ACHN (cell line): ENCODE results near the gene UMPS.
A peak's percentile ranks its signal among the peaks of the same experiment; 100 is the strongest.
"Not testable (repeated sequence)": the region's sequence is repeated elsewhere in the genome, so short reads cannot be mapped to it uniquely, and the experiment has no call there.

Source experiments
- DNase-seq: peaks from one replicate; pipeline ENCODE4 v3.0.0-alpha.2; 2015
- in situ Hi-C: cut with HindIII; loops from 2 replicates; pipeline ENCODE4 v1.10.0; 2017; ENCODE audit warnings: low sequenced_read_pairs, low pct_ligation_motif_present, low pct_unique_long_range_greater_than_20kb

Gene UMPS

DNA sequence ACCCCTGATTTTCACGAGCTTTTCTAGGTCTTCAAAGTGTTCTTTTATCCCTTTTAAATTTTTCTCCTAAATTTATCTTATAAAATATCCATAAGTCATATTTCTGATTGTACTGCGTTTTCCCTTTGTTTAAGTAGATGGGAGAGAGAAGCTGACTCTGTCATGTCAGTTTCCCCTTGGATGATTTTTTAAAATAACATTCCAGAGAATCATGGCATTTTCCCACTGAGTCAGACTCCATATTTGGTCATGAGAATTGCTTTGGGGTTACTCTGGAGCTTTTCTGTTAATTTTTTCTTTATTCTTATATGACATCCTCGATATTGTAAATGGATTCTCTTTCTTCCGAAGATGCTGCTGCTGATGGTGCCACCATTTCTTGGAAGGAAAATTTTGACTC, 28.6 kb upstream of the UMPS start:
- DNase-seq: peak; percentile 58
- in situ Hi-C loops: no loop called here

DNA sequence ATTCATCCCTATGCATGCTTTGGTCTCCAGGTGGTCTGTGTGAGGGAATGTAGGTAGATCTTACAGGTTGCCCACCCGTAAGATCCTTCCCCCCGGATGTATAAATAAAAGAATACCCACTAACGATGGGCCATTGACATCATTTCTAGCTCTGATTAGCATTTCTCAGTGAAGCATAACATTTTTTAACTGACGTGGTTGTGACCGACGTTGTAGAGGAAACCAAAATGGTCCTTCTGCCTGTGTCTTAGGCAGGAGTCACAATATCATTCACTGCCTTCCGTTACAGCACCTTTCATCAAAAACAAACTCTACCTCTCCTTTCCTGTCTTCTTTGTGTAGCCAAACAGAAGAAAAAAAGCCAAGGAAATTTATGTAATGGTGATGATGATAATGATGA, 27.3 kb upstream of the UMPS start:
- DNase-seq: no peak
- in situ Hi-C loops: no loop called here

DNA sequence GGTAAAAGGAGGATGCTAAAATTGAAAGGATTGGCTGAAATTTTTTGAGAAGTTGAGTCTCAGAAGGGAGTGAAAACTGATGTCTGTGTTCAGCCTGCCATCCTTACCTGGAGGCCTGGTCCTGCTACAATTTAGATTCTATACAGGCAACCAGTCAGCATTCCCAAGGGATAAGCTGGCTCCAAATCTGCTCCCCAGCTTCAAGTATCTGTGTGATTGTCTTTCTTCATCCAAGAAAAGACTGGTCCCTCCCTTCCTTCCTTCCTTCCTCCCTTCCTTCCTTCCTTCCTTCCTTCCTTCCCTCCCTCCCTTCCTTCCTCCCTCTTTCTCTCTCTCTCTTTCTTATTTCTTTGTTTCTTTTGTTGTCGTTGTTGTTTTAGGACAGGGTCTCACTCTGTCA, 24.7 kb upstream of the UMPS start:
- in situ Hi-C loops: no loop called here
- DNase-seq: no peak

DNA sequence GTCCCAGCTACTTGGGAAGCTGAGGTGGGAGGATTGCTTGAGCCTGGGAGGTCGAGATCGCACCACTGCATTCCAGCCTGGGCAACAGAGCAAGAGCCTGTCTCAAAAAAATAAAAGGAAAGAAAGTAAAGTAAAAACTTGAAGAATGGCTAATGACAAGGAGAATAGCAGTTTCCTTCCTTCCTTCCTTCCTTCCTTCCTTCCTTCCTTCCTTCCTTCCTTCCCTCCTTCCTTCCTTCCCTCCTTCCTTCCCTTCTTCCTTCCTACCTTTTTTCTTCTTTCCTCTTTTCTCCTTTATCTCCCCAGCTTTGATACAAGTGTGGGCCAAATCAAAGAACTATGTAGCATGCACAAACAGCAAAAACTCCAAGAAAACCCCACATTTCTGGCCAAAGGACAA, 23.0 kb upstream of the UMPS start:
- in situ Hi-C loops: not testable (repeated sequence)

DNA sequence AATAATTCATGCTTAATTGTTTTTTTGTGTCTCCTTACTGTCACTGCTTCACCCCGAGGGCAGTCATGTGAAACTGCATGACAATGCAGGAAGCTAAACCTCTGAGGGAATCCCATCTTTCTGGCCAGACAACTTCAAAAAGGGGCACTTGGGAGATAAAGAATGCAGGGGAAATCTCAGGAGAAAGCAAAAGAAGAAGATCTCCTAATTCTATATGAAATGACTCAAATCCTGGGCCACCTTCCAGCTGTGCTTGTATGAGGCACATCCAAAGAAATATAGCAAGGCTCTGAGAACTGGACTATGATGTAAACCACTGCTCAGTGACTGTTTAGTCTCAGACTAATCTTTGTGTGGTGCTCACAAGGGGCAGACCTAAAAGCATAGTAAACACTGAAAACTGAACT, 22.6 kb upstream of the UMPS start:
- no peak for DNase-seq
- in situ Hi-C loops: no loop called here

More for the DNA sequence above, 23.0 kb upstream of the UMPS start:
- not testable (repeated sequence) for DNase-seq

DNA sequence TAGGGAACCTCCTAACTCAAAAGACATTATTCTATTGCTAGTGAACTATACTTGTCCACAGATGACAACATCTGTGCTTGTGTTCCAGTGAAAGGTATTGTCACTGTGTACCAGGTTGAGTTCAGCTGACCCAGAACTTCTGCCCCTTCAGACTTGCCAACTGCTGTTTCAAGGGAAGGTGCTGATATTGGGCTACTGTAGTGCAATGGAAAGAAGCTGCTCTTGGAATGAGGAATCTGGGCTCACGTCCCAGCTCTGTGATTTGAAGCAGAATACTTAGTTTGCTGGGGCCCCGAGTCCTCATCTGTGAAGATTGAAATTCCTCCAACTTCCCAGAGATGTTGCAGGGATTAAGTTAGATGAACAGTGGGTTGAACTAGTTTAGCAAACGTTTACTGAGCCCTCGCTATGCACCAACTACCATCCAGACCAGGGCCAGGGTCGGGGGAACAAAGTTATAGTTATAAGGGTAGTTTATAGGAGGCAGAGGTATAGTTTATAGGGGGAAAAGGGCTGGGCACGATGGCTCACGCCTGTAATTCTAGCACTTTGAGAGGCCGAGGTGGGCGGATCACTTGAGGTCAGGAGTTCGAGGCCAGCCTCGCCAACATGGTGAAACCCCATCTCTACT, 15.9 kb upstream of the UMPS start:
- in situ Hi-C loops: no loop called here
- no peak for DNase-seq

DNA sequence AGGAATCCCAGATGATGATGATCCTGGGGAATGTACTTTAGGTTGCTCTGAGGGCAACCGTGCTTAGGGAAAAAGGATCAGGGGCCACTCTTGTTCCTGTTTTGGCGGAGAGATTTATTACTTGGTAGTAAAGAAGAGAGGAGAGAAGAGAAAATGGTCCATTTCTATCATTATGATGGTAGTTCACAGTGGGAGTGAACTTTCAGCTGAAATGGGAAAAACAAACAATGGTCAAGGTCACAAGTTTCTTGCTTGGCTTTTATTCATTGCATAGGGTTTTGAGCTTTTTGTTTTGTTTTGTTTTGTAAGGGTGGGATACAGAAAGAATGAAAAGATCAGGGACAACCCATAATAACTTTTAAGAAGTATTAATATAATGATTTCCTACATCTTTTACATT, 7.7 kb upstream of the UMPS start:
- no peak for DNase-seq
- in situ Hi-C loops: no loop called here

DNA sequence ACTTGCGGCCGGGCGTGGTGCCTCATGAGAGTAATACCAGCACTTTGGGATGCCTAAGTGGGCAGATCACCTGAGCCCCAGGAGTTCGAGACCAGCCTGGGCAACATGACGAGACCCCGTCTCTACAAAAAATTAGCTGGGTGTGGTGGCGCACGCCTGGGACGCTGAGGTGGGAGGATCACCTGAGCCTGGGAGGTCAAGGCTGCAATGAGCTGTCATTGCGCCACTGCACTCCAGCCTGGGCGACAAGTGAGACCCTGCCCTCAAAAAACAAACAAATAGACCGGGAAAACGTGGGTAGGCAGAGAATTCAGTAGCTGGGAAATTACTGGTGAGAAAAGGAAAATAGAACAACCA, 667 bp downstream of the UMPS start:
- no peak for DNase-seq
- in situ Hi-C loops: no loop called here

DNA sequence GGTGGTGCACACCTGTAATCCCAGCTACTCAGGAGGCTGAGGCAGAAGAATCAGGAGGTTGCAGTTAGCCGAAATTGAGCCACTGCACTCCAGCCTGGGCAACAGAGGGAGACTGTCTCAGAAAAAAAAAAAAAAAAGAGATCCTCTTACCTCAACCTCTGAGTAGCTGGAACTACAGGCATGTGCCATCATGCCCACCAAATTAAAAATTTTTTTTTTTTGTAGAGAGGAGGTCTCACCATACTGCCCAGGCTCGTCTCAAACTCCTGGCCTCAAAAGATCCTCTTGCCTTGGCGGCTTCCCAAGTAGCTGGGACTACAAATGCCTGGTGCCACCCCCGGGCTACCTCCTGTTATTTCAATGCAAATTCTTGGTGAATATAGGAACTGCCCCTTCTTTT, 1.5 kb downstream of the UMPS start:
- in situ Hi-C loops: no loop called here
- DNase-seq: no peak

DNA sequence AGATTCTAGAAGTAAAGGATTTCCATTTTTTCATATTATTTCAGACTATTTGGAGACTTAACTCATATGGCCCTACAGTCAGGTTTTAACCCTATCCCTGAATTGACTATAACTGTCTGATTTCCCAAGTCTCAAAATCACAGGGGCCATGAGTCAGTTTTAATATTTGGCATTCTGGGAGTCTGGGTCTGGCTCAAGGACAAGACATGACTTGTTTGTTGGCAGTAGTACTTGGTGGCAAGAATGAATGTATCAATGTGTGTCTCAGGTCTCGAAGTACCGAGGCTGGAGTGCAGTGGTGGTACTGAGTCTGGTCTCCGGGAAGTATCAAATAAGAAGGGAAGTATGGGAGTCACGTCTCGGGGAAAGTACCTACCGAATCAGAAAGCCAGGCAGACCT, 10.8 kb downstream of the UMPS start:
- no peak for DNase-seq
- in situ Hi-C loops: no loop called here

DNA sequence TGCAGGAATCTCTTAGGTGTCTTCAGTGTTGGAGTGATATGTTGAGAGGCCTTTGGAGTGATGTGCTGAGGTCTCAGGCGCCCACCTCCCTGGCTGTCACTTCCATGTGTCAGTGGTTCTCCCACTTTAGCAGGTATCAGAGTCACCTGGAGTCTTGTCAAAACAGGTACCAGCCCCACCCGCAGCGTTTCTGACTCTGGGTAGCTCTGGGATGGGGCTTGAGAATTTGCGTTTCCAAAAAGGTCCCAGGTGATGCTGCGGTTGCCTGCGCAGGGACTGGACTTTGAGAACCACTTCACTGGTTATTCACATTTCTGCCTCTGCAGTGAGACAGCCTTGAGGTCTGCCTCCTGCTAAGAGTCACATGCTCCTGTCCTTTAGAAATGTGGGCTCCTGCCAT, 15.5 kb downstream of the UMPS start:
- no peak for DNase-seq
- in situ Hi-C loops: no loop called here

DNA sequence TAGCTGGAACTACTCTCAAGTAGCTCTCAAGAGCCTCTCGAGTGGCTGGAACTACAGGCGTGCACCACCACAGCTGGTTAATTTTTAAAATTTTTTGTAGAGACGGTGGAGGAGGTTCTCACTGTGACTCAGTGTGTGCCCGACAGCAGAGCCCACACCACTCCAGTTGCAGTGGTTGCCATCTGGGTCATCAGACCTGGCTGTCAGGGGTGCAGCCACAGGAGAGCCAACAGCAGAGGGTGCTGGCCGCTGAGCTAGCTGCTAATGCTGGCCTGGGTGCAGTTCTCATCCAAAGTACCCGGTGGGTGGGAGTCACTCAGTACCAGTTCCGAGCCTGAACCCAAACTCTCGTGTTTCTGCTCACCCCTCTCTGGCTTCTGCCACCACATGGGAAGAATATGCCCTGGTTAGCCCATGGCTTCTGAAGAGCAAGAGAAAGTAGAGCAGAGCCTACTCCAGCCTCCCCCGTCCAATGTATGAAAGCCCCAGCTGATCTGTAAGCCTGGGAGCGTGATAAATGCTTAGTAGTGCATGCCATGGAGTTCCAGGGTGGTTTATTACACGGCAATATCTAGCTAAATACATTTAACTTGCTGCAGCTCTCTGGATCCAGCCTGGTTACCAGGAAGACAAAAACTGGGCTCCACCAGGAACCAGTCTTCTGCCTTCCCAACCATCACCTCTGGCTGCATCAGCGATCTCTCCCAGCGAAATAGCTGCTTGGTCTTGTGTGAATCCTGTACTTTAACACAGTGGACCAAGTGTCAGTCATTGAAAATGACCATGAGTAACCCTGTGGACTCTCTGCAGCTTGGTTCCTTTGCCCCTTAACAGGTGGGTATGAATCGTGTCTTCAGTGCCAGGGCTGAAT, 17.1 kb downstream of the UMPS start:
- no peak for DNase-seq
- in situ Hi-C loops: no loop called here

DNA sequence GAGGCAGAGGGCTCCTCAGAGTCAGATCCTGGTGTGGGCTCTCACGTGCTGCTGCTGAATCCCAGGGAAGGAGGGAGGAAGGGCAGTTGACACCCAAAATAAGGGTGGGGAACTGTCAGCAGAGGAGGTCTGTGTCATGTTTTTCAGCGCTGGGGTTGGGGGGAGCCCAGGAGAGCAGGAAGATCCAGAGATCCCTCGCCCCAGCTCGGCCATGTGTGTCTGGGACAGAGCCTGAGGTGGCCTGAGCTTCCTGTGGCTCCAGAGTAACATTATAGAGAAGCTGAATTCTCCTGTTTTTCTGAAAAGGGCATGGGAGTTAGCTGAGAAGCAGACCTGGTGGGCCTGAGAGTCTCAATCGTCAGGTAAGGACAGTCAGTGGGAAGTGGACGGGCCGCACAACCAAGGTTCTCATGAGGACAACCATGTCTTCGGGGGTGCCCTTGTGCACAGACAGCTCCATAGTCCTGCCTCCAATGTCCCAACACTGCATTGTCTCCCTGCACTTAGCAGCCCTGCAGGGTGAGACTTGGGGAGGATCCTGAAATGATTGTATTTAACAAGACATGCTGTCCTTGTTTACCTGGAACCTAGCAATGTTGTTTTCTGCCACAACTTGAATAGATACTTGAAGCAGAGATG, 18.4 kb downstream of the UMPS start:
- in situ Hi-C loops: no loop called here
- no peak for DNase-seq

DNA sequence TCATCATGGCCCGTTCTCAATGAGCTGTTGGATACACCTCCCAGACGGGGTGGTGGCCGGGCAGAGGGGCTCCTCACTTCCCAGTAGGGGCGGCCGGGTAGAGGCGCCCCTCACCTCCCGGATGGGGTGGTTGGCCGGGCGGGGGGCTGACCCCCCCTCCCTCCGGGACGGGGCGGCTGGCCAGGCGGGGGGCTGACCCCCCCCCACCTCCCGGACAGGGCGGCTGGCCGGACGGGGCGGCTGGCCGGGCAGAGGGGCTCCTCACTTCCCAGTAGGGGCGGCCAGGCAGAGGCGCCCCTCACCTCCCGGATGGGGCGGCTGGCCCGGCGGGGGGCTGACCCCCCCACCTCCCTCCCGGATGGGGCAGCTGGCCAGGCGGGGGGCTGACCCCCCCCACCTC, 19.6 kb downstream of the UMPS start:
- in situ Hi-C loops, DNase-seq: not testable (repeated sequence)

DNA sequence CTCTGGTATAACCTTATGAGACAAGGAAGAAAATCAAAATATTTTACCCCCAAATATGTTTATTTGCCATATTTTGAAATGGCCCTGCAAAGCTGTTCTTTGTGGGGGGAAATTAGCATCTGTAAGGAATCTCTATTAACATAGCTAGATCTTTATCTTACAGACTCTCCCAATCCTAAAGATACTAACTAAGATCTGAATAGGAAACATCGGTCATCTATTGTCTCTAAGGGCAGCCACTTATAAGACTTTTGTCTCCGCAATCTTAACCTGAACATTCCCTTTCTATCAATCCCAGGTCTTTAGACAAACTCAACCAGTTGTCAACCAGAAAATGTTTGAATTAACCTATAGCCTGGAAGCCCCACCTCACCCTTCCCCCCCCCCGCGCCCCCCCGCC, 21.2 kb downstream of the UMPS start:
- in situ Hi-C loops: no loop called here
- DNase-seq: no peak

DNA sequence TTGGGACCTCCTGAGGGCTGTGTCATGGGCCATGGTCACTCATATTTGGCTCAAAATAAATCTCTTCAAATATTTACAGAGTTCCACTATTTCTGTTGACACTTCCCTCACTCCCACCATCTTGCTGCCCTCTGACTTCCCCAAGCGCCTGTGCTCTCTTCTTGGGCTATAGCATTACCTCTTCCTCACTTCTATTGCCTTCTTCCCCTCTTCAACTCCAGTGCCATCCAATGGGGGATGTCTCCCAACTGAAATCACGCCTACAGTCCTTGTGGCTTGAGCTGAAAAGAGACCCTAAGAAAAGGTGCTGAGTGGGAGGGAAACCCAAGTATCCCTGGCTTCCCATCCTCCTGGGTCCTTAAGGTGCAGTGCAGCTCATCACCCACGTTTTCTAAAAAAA, 21.8 kb downstream of the UMPS start:
- no peak for DNase-seq
- in situ Hi-C loops: no loop called here

DNA sequence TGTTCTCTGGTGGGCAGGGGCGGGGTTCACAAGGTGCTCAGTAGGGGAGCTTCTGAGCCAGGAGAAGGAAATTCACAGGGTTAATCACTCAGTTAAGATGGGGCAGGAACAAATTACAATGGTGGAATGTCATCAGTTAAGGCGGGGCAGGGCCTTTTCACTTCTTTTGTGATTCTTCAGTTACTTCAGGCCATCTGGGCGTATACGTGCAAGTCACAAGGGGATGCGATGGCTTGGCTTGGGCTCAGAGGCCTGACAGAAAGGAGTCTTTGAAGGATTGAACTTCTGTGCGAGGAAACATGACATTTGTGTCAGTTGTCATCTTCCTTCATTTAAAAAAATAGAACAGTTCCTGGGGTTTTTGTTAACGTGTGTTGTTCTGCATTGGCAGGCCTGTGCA, 27.7 kb downstream of the UMPS start:
- DNase-seq, in situ Hi-C loops: not testable (repeated sequence)

DNA sequence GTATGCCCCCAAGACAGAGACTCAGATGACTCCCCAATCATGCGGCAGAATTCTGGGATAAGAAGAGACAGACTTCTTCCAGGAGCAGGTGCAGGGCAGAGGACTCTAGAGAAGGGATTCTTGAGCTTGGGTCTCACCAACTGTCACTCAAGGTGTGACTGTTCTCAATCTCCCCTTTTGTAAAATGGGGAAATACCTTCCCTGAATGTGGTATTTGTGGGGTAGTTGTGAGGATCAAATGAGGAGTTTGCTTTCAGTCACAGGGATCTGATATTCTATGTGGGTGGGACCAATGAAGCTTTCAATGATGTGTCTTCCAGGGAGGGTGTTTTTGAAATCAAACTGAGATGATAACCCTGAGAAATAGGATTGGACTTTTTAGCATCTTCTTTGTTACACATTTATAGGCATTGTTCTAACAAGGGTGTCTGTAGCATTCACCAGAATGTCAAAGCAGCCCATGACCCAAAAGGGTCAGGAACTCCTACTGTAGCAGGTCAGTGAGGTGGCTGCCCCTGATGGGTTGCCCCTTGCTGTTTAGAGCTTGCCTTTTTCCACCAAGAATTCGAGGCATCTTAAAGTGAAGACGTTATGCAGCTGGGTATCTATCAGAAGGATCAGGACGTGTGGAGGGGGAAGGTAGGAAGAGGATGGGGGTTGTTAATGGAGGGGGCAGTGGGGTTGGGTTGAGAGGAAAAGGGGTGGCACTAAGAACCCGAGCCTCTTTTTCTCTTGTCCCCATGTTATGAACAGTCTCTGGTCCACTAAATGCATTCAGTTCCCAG, 28.8 kb downstream of the UMPS start:
- in situ Hi-C loops: no loop called here
- DNase-seq: no peak
